Activated CD8-positive, alpha-beta memory T cell treated with anti-CD3 and anti-CD28 coated beads, Interleukin-2, amount 50 U/mL, for 1 hour (primary cell): ENCODE results near the gene STC2.

Experiments
- DNase-seq: peaks from one replicate; pipeline ENCODE4 v3.0.0-alpha.2; 2020; ENCODE audit errors: extremely low read depth

Gene STC2

GRCh38 chr5:173265433-173265832 is 62.8 kb downstream of the STC2 start:
- no peak for DNase-seq
